GM12878 (cell line): ENCODE data around the gene SERPINE3. TPM values are rescaled to one million over a fixed set of nuclear protein-coding genes. Genes with fewer than 3 reads are reported as not detected.

Experiments used
- ATAC-seq: fragments of 200-7000 bp; cut with Tn5 transposase; 3 replicates; pipeline ENCODE4 v1.9.1; 2020; ENCODE audit warnings: mild to moderate bottlenecking, moderate library complexity
- BruUV-seq: library from RNA; stranded (reverse); fragments of 400-500 nt; replicated peaks from 2 replicates; lab custom pipeline; 2021; lab: Mats Ljungman, UMichigan
- CTCF ChIA-PET: fragments of 300-600 bp; sonication (Branson Sonifier 250); formaldehyde crosslinking; extraction: SDS; loops from one replicate; lab custom pipeline; 2021; ENCODE audit warnings: inconsistent platforms; lab: Yijun Ruan, JAX
- POLR2A ChIA-PET: fragments of 350-600 bp; formaldehyde crosslinking; extraction: SDS; loops from one replicate; lab custom pipeline; 2021; ENCODE audit warnings: inconsistent platforms; lab: Charles Lee
- RAD21 ChIA-PET: fragments of 300-600 bp; sonication (Branson Sonifier 250); formaldehyde crosslinking; loops from one replicate; lab custom pipeline; 2023; ENCODE audit warnings: antibody characterized with exemption; ENCODE audit not compliant: unreplicated experiment; lab: Charles Lee
- SMC1A ChIA-PET: fragments of 300-600 bp; sonication (Branson Sonifier 250); formaldehyde crosslinking; loops from one replicate; lab custom pipeline; 2023; ENCODE audit not compliant: unreplicated experiment, uncharacterized antibody; lab: Charles Lee
- DNase-seq: peaks from one replicate; pipeline ENCODE4 v3.0.0-alpha.2; 2011; ENCODE audit warnings: low read depth, low spot score
- FAIRE-seq: peaks from 3 replicates; lab custom pipeline; 2011; peaks lifted over from hg19 to GRCh38; lab: Jason Lieb, UNC
- H2AFZ ChIP-seq: 2 replicates; pipeline ENCODE4 v1.6.0; 2011; ENCODE audit warnings: low read depth, low read length, control low read depth; ENCODE audit not compliant: control insufficient read depth
- H3K27ac ChIP-seq: 2 replicates; pipeline ENCODE4 v1.5.1; 2011; ENCODE audit warnings: control low read depth; ENCODE audit not compliant: control insufficient read depth, insufficient read depth
- H3K27me3 ChIP-seq, 2 experiments: replicated peaks in 1 of 2; 2 replicates each; pipeline versions ENCODE4 v1.6.0 to v1.6.1; 2011; ENCODE audit warnings: low read length in 1 of 2; ENCODE audit not compliant: control insufficient read depth in 2 of 2, insufficient read depth in 2 of 2
- H3K36me3 ChIP-seq, 2 experiments: 2 replicates each; pipeline ENCODE4 v1.5.1; 2011; ENCODE audit warnings: low read length in 1 of 2; ENCODE audit not compliant: control insufficient read depth in 2 of 2, insufficient read depth in 2 of 2
- H3K4me1 ChIP-seq: 2 replicates; pipeline ENCODE4 v1.6.1; 2011; ENCODE audit warnings: mild to moderate bottlenecking, low read length, moderate library complexity, mixed read lengths; ENCODE audit not compliant: control insufficient read depth, insufficient read depth
- H3K4me2 ChIP-seq: 2 replicates; pipeline ENCODE4 v1.6.0; 2011; ENCODE audit warnings: control low read depth; ENCODE audit not compliant: control insufficient read depth, insufficient read depth
- H3K4me3 ChIP-seq: fragments of 200-600 bp; sonication (generic); 2 replicates; pipeline ENCODE4 v1.5.1; 2016
- H3K79me2 ChIP-seq: 2 replicates; pipeline ENCODE4 v1.6.0; 2011; ENCODE audit warnings: low read length; ENCODE audit not compliant: control insufficient read depth, insufficient read depth
- H3K9ac ChIP-seq: 2 replicates; pipeline ENCODE4 v1.8.0; 2011; ENCODE audit warnings: low read length, control low read depth, mixed read lengths; ENCODE audit not compliant: control insufficient read depth, insufficient read depth
- H3K9me3 ChIP-seq: replicated peaks from 3 replicates; pipeline ENCODE4 v1.5.1; 2011; ENCODE audit warnings: mild to moderate bottlenecking, low read length; ENCODE audit not compliant: control insufficient read depth, insufficient read depth
- H4K20me1 ChIP-seq: 2 replicates; pipeline ENCODE4 v1.6.0; 2011; ENCODE audit not compliant: control insufficient read depth, insufficient read depth
- FOXK2 ChIP-seq: fragments of 450-650 bp; IDR thresholded peaks from 2 replicates; pipeline ENCODE4 v1.6.1; 2017; ENCODE audit warnings: mild to moderate bottlenecking, moderate library complexity
- IRF4 ChIP-seq: IDR thresholded peaks from 2 replicates; pipeline ENCODE4 v1.6.1; 2011; ENCODE audit warnings: low read depth, low read length
- MEF2A ChIP-seq: IDR thresholded peaks from 2 replicates; pipeline ENCODE4 v1.6.1; 2011; ENCODE audit warnings: low read depth, mild to moderate bottlenecking, low read length, moderate library complexity; ENCODE audit not compliant: insufficient read depth
- PAX5 ChIP-seq: IDR thresholded peaks from 2 replicates; pipeline ENCODE4 v1.6.1; 2011; ENCODE audit warnings: low read depth, low read length, borderline replicate concordance
- PML ChIP-seq: IDR thresholded peaks from 2 replicates; pipeline ENCODE4 v1.6.1; 2012; ENCODE audit warnings: low read length, inconsistent platforms
- RBBP5 ChIP-seq: fragments of 200-600 bp; sonication (generic); conservative IDR thresholded peaks from 2 replicates; pipeline ENCODE4 v1.6.1; 2016
- SMAD1 ChIP-seq: fragments of 450-650 bp; IDR thresholded peaks from 2 replicates; pipeline ENCODE4 v1.6.1; 2018; ENCODE audit warnings: mild to moderate bottlenecking, low read depth; ENCODE audit not compliant: partially characterized antibody
- STAT1 ChIP-seq: fragments of 450-650 bp; conservative IDR thresholded peaks from 2 replicates; pipeline ENCODE4 v1.6.1; 2014; ENCODE audit warnings: antibody characterized with exemption, mild to moderate bottlenecking
- WRNIP1 ChIP-seq: IDR thresholded peaks from 2 replicates; pipeline ENCODE4 v1.6.1; 2011; ENCODE audit warnings: low read depth, low read length, improper control_type of control experiment, borderline replicate concordance
- WGBS: methylation state at CpG from one replicate; pipeline ENCODE4 v1.1.6; 2016; ENCODE audit warnings: low lambda C conversion rate; ENCODE audit not compliant: insufficient replicate concordance, insufficient coverage; ENCODE audit errors: missing lambda C conversion rate; 5-methylcytosine and 5-hydroxymethylcytosine counted together
- in situ Hi-C: fragments of 300-500 bp; cut with MboI; formaldehyde crosslinking; loops from 9 replicates; pipeline ENCODE4 v1.14.3; 2018; ENCODE audit warnings: mixed read lengths
- intact Hi-C: fragments of 100-400 bp; cut with micrococcal nuclease; formaldehyde crosslinking; loops from one replicate; pipeline ENCODE4 v1.14.2; 2022; ENCODE audit not compliant: unreplicated experiment
- polyA plus RNA-seq, 11 experiments: library from polyadenylated mRNA; depleted of rRNA in 4 of 11; unstranded in 6 of 11; stranded (reverse) in 5 of 11; fragments of >200 nt; fragmentation: Nextera tagmentation in 4 of 11; fragmentation: Illumina TruSeq in 1 of 11; extraction: Ambion mirVana in 4 of 11; extraction: Trizol in 1 of 11; gene quantifications; 1 replicate in 1 of 11; 2 replicates in 10 of 11; pipeline versions ENCODE4 v1.2.1 to v1.2.3, GENCODE V29; 2011 to 2016; ENCODE audit warnings: inconsistent platforms in 2 of 11, missing spikeins in 2 of 11, low read depth in 1 of 11
- total RNA-seq, 4 experiments: library from RNA; depleted of rRNA in 3 of 4; stranded (reverse); fragments of >200 nt in 3 of 4; fragmentation: Illumina TruSeq in 1 of 4; extraction: Trizol in 1 of 4; gene quantifications; 2 replicates each; pipeline versions ENCODE4 v1.2.1 to v1.2.3, GENCODE V29; 2013 to 2021
- TF ChIP-seq, protein P1 (sequence below): fragments of 450-650 bp; IDR thresholded peaks from 2 replicates; pipeline ENCODE4 v1.6.1; 2016; ENCODE audit warnings: mild to moderate bottlenecking
- TF ChIP-seq, protein P2 (sequence below): fragments of 450-650 bp; IDR thresholded peaks from 2 replicates; pipeline ENCODE4 v1.6.1; 2016; ENCODE audit warnings: mild to moderate bottlenecking
- TF ChIP-seq, protein P3 (sequence below): IDR thresholded peaks from 2 replicates; pipeline ENCODE4 v1.6.1; 2012; ENCODE audit warnings: improper control_type of control experiment, low read depth, low read length; ENCODE audit not compliant: insufficient replicate concordance

The SERPINE3 gene
- total and polyA plus RNA-seq, 10 of the 15 experiments (the other 5 are each of a cell fraction or from before 2014, with no cell fraction given) = 0.19 TPM; not detected in 9

DNA sequence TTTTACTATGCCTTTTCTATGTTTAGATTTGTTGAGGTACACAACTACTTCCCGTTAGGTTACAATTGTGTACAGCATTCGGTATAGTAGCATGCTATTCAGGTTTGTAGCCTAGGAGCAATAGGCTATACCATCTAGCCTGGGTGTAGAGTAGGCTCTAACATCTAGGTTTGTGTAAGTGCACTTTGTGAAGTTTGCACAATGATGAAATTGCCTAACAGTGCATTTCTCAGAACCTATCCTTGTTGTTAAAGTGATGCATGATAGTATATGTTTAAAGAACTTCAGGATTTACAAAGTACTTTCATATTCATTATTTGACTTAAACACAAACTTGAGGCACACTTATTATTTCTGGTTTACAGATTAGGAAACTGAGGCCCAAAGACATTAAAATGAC lies 11.5 kb upstream of the SERPINE3 start (continued):
- TF ChIP-seq PAX5 (no peak), FOXK2 (no peak), MEF2A (no peak), SMAD1 (no peak), RBBP5 (no peak)
- TF ChIP-seq, protein P1, sequence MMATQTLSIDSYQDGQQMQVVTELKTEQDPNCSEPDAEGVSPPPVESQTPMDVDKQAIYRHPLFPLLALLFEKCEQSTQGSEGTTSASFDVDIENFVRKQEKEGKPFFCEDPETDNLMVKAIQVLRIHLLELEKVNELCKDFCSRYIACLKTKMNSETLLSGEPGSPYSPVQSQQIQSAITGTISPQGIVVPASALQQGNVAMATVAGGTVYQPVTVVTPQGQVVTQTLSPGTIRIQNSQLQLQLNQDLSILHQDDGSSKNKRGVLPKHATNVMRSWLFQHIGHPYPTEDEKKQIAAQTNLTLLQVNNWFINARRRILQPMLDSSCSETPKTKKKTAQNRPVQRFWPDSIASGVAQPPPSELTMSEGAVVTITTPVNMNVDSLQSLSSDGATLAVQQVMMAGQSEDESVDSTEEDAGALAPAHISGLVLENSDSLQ = no peak

DNA sequence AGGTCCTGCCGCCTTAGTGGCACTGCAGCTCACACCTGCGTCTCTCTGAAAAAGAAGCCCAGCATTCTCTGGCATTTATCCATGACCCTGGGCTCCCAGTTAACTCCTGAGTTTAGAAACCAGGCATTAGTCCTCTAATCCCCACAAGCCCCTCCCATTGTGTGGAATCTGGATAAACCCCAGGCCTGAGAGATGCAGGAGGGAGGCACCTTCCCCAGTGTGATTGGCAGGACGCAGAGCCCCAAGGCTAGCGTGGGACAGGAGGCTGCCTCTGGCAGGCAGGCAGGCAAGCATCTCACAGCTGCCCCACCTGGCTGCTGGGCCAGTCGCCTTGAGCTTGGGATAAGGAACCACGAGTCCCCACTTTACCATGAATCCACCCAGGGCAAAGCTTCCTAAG lies 11.0 kb upstream of the SERPINE3 start:
- Histone ChIP-seq H3K4me2 (no peak overlapping the region), H2AFZ (no peak overlapping the region), H3K79me2 (no peaks in the 10 kb centered on the region), H3K27me3 (no peaks in the 10 kb centered on the region), H3K4me3 (no peak overlapping the region), H4K20me1 (no peaks in the 10 kb centered on the region), H3K9ac (no peak overlapping the region), H3K27ac (no peak overlapping the region), H3K9me3 (no peaks in the 10 kb centered on the region), H3K4me1 (peaks cover 24% of the 10 kb centered on the region), H3K36me3 (no peaks in the 10 kb centered on the region)
- RAD21 ChIA-PET = interaction anchor here (1.0 kb wide), 1 partner anchor 104 kb away, joined by 3 read pairs; no protein-coding TSS in a partner anchor
- BruUV-seq = no TSS peak
- ATAC-seq (no peak), FAIRE-seq (no peak), DNase-seq (no peak)
- CTCF ChIA-PET = interaction anchor here (0.9 to 2.4 kb wide), 3 partner anchors 17 to 42 kb away, joined by 3 to 6 read pairs (median 3); no protein-coding TSS in a partner anchor
- WGBS = 95% methylated on average over 6 of the region's 6 CpGs
- POLR2A ChIA-PET = interaction anchor here (0.6 to 1.0 kb wide), 2 partner anchors 11 to 207 kb away, joined by 3 read pairs; no protein-coding TSS in a partner anchor
- in situ Hi-C loops (no loop called here), intact Hi-C loops (no loop called here)
- SMC1A ChIA-PET = interaction anchor here (0.9 to 2.0 kb wide), 3 partner anchors 15 to 470 kb away, joined by 3 to 7 read pairs (median 3); no protein-coding TSS in a partner anchor
- no peak for TF ChIP-seq WRNIP1
- TF ChIP-seq, protein P2, sequence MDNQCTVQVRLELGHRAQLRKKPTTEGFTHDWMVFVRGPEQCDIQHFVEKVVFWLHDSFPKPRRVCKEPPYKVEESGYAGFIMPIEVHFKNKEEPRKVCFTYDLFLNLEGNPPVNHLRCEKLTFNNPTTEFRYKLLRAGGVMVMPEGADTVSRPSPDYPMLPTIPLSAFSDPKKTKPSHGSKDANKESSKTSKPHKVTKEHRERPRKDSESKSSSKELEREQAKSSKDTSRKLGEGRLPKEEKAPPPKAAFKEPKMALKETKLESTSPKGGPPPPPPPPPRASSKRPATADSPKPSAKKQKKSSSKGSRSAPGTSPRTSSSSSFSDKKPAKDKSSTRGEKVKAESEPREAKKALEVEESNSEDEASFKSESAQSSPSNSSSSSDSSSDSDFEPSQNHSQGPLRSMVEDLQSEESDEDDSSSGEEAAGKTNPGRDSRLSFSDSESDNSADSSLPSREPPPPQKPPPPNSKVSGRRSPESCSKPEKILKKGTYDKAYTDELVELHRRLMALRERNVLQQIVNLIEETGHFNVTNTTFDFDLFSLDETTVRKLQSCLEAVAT = no peak
- no peak for TF ChIP-seq IRF4
- TF ChIP-seq, protein P3, sequence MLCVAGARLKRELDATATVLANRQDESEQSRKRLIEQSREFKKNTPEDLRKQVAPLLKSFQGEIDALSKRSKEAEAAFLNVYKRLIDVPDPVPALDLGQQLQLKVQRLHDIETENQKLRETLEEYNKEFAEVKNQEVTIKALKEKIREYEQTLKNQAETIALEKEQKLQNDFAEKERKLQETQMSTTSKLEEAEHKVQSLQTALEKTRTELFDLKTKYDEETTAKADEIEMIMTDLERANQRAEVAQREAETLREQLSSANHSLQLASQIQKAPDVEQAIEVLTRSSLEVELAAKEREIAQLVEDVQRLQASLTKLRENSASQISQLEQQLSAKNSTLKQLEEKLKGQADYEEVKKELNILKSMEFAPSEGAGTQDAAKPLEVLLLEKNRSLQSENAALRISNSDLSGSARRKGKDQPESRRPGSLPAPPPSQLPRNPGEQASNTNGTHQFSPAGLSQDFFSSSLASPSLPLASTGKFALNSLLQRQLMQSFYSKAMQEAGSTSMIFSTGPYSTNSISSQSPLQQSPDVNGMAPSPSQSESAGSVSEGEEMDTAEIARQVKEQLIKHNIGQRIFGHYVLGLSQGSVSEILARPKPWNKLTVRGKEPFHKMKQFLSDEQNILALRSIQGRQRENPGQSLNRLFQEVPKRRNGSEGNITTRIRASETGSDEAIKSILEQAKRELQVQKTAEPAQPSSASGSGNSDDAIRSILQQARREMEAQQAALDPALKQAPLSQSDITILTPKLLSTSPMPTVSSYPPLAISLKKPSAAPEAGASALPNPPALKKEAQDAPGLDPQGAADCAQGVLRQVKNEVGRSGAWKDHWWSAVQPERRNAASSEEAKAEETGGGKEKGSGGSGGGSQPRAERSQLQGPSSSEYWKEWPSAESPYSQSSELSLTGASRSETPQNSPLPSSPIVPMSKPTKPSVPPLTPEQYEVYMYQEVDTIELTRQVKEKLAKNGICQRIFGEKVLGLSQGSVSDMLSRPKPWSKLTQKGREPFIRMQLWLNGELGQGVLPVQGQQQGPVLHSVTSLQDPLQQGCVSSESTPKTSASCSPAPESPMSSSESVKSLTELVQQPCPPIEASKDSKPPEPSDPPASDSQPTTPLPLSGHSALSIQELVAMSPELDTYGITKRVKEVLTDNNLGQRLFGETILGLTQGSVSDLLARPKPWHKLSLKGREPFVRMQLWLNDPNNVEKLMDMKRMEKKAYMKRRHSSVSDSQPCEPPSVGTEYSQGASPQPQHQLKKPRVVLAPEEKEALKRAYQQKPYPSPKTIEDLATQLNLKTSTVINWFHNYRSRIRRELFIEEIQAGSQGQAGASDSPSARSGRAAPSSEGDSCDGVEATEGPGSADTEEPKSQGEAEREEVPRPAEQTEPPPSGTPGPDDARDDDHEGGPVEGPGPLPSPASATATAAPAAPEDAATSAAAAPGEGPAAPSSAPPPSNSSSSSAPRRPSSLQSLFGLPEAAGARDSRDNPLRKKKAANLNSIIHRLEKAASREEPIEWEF = no peak
- no peak for TF ChIP-seq STAT1
- no peak for TF ChIP-seq PML
